PC-9 (cell line): Measurements from ENCODE around the gene SLC25A29. TPM values are rescaled to one million over a fixed set of nuclear protein-coding genes. Genes with fewer than 3 reads are reported as not detected.

ENCODE experiments used
- BruUV-seq: library from RNA; stranded (reverse); fragments of 400-500 nt; replicated peaks from 2 replicates; lab custom pipeline; 2021; lab: Mats Ljungman, UMichigan
- CTCF ChIA-PET: fragments of 300-600 bp; sonication (Branson Sonifier 250); formaldehyde crosslinking; loops from one replicate; lab custom pipeline; 2022; ENCODE audit warnings: antibody characterized with exemption; lab: Charles Lee
- POLR2A ChIA-PET: fragments of 300-600 bp; sonication (Branson Sonifier 250); formaldehyde crosslinking; loops from one replicate; lab custom pipeline; 2022; ENCODE audit warnings: antibody characterized with exemption; ENCODE audit not compliant: unreplicated experiment; lab: Charles Lee
- DNase-seq, 2 experiments: peaks; one replicate each; pipeline versions ENCODE4 v3.0.0 to v3.0.0-alpha.2; 2015 to 2022; ENCODE audit warnings: mixed read lengths in 1 of 2
- H2AFZ ChIP-seq: fragments of 200-600 bp; sonication (generic); 2 replicates; pipeline ENCODE4 v1.8.1; 2017; ENCODE audit warnings: antibody characterized with exemption
- H3F3A ChIP-seq: fragments of 200-600 bp; sonication (generic); 2 replicates; pipeline ENCODE4 v1.8.1; 2017; ENCODE audit warnings: antibody characterized with exemption, mild to moderate bottlenecking, low read depth; ENCODE audit not compliant: insufficient read depth
- H3K27ac ChIP-seq: fragments of 200-600 bp; sonication (generic); 2 replicates; pipeline ENCODE4 v1.6.1; 2016; ENCODE audit warnings: mixed run types
- H3K27me3 ChIP-seq: fragments of 200-600 bp; sonication (generic); 2 replicates; pipeline ENCODE4 v1.6.1; 2016; ENCODE audit warnings: low read depth, mixed run types; ENCODE audit not compliant: insufficient read depth
- H3K36me3 ChIP-seq: fragments of 200-600 bp; sonication (generic); 2 replicates; pipeline ENCODE4 v1.6.1; 2016; ENCODE audit warnings: low read depth, mixed run types
- H3K4me1 ChIP-seq: fragments of 200-600 bp; sonication (generic); replicated peaks from 2 replicates; pipeline ENCODE4 v1.6.1; 2016; ENCODE audit warnings: mixed run types; ENCODE audit not compliant: insufficient read depth
- H3K4me2 ChIP-seq: fragments of 200-600 bp; sonication (generic); 2 replicates; pipeline ENCODE4 v1.6.1; 2017; ENCODE audit warnings: mixed run types
- H3K4me3 ChIP-seq: fragments of 200-600 bp; sonication (generic); 2 replicates; pipeline ENCODE4 v1.6.1; 2016; ENCODE audit warnings: mixed run types
- H3K79me2 ChIP-seq: fragments of 200-600 bp; sonication (generic); 2 replicates; pipeline ENCODE4 v1.6.1; 2017; ENCODE audit warnings: low read depth, mixed run types
- H3K9me2 ChIP-seq: fragments of 200-600 bp; sonication (generic); 2 replicates; pipeline ENCODE4 v1.8.1; 2017; ENCODE audit warnings: mild to moderate bottlenecking; ENCODE audit not compliant: insufficient read depth
- H3K9me3 ChIP-seq: fragments of 200-600 bp; sonication (generic); 2 replicates; pipeline ENCODE4 v1.8.1; 2016; ENCODE audit warnings: low read depth; ENCODE audit not compliant: insufficient read depth
- H4K20me1 ChIP-seq: fragments of 200-600 bp; sonication (generic); 2 replicates; pipeline ENCODE4 v1.8.1; 2017; ENCODE audit not compliant: insufficient read depth
- CTCF ChIP-seq: fragments of 200-600 bp; sonication (generic); conservative IDR thresholded peaks from 2 replicates; pipeline ENCODE4 v1.6.1; 2017; ENCODE audit warnings: mixed run types, antibody characterized with exemption, mild to moderate bottlenecking, moderate library complexity
- EZH2 ChIP-seq: fragments of 200-600 bp; sonication (generic); IDR thresholded peaks from 2 replicates; pipeline ENCODE4 v1.8.0; 2017; ENCODE audit warnings: antibody characterized with exemption, low read depth
- intact Hi-C: fragments of 100-400 bp; cut with micrococcal nuclease; formaldehyde crosslinking; loops from one replicate; pipeline ENCODE4 v1.10.0; 2022; ENCODE audit not compliant: unreplicated experiment
- total RNA-seq: library from RNA; stranded (reverse); gene quantifications from 2 replicates; pipeline ENCODE4 v1.2.3, GENCODE V29; 2021

SLC25A29 gene
- total RNA-seq, 1 experiment from 2014 or later = 6.9 TPM

- CTCF ChIA-PET = no interaction called here
- no peak overlapping the region for H2AFZ ChIP-seq
- no peak for TF ChIP-seq EZH2
- TF ChIP-seq CTCF = no peak
- no peaks in the 10 kb centered on the region for H3K36me3 ChIP-seq
- H3K9me2 ChIP-seq = no peaks in the 10 kb centered on the region
- H3K4me1 ChIP-seq = no peaks in the 10 kb centered on the region
- no peak overlapping the region for H3K4me2 ChIP-seq
- H3K79me2 ChIP-seq = peaks cover 82% of the 10 kb centered on the region
- intact Hi-C loops = no loop called here
- H4K20me1 ChIP-seq = peaks cover 73% of the 10 kb centered on the region
- no peak overlapping the region for H3K4me3 ChIP-seq
- peaks cover 12% of the 10 kb centered on the region; the same call in 1 of the 2 replicates for H3F3A ChIP-seq
- no peaks in the 10 kb centered on the region for H3K27me3 ChIP-seq
- POLR2A ChIA-PET = no interaction called here
- DNase-seq = no peak
- no peaks in the 10 kb centered on the region for H3K9me3 ChIP-seq
- H3K27ac ChIP-seq = no peak overlapping the region
- BruUV-seq = no TSS peak
Observed at GRCh38 chr14:100268591-100269207, 37.5 kb downstream of the SLC25A29 start.

GRCh38 chr14:100267990-100268389, 38.3 kb downstream of the SLC25A29 start:
- no peak for TF ChIP-seq CTCF
- TF ChIP-seq EZH2 = no peak
- POLR2A ChIA-PET = no interaction called here

GRCh38 chr14:100263141-100263540, 43.1 kb downstream of the SLC25A29 start:
- no TSS peak for BruUV-seq
- H3K9me3 ChIP-seq = no peaks in the 10 kb centered on the region
- H4K20me1 ChIP-seq = peaks cover 88% of the 10 kb centered on the region
- intact Hi-C loops = no loop called here
- ChIA-PET POLR2A (no interaction called here), CTCF (no interaction called here)
- H3K36me3 ChIP-seq = no peaks in the 10 kb centered on the region
- no peak overlapping the region for H3K27ac ChIP-seq
- no peaks in the 10 kb centered on the region for H3K27me3 ChIP-seq
- no peak for TF ChIP-seq EZH2
- TF ChIP-seq CTCF = no peak
- no peak overlapping the region for H3K4me3 ChIP-seq
- no peaks in the 10 kb centered on the region for H3K9me2 ChIP-seq
- DNase-seq = no peak
- H3K79me2 ChIP-seq = peaks cover 95% of the 10 kb centered on the region
- H3F3A ChIP-seq = peaks cover 3% of the 10 kb centered on the region; the same call in 1 of the 2 replicates
- no peak overlapping the region for H3K4me2 ChIP-seq
- no peaks in the 10 kb centered on the region for H3K4me1 ChIP-seq
- no peak overlapping the region for H2AFZ ChIP-seq

More at GRCh38 chr14:100267990-100268389, 38.3 kb downstream of the SLC25A29 start:
- Histone ChIP-seq H3K36me3 (no peaks in the 10 kb centered on the region), H3K79me2 (peaks cover 84% of the 10 kb centered on the region), H3K4me1 (no peaks in the 10 kb centered on the region), H3K27me3 (no peaks in the 10 kb centered on the region), H3F3A (peaks cover 12% of the 10 kb centered on the region; the same call in 1 of the 2 replicates), H3K4me2 (no peak overlapping the region), H3K9me3 (no peaks in the 10 kb centered on the region), H2AFZ (no peak overlapping the region), H3K27ac (no peak overlapping the region), H3K4me3 (no peak overlapping the region), H3K9me2 (no peaks in the 10 kb centered on the region), H4K20me1 (peaks cover 78% of the 10 kb centered on the region)
- CTCF ChIA-PET = interaction anchor here (0.6 kb wide), 1 partner anchor 1689 kb away, joined by 4 read pairs; no protein-coding TSS in a partner anchor
- no peak for DNase-seq
- BruUV-seq = no TSS peak
- intact Hi-C loops = no loop called here
